GM12874 (cell line): ENCODE data around the gene FANCC.
A peak's percentile ranks its signal among the peaks of the same experiment; 100 is the strongest.

ENCODE experiments used
- CTCF ChIP-seq: IDR thresholded peaks from 2 replicates; pipeline ENCODE4 v1.5.1; 2011; ENCODE audit warnings: low read depth, mild to moderate bottlenecking, control low read depth, low read length, moderate library complexity; ENCODE audit not compliant: insufficient read depth

The FANCC gene

GRCh38 chr9:95090023-95090791 lies 227.3 kb downstream of the FANCC start:
- TF ChIP-seq CTCF, result no peak

- no peak for TF ChIP-seq CTCF
Measured at GRCh38 chr9:95089257-95090022, 228.1 kb downstream of the FANCC start.

GRCh38 chr9:95088421-95089161 lies 228.9 kb downstream of the FANCC start:
- no peak for TF ChIP-seq CTCF

- 0 out of 2 replicates have a peak, but pooled peaks have one; percentile 18 for TF ChIP-seq CTCF
Measured at GRCh38 chr9:95087659-95088242, 229.8 kb downstream of the FANCC start.

GRCh38 chr9:95086564-95086955 lies 230.9 kb downstream of the FANCC start:
- no peak for TF ChIP-seq CTCF

GRCh38 chr9:95085861-95086563 lies 231.5 kb downstream of the FANCC start:
- TF ChIP-seq CTCF, result no peak
